ENCODE data around the gene RWDD3.

Gene RWDD3

DNA sequence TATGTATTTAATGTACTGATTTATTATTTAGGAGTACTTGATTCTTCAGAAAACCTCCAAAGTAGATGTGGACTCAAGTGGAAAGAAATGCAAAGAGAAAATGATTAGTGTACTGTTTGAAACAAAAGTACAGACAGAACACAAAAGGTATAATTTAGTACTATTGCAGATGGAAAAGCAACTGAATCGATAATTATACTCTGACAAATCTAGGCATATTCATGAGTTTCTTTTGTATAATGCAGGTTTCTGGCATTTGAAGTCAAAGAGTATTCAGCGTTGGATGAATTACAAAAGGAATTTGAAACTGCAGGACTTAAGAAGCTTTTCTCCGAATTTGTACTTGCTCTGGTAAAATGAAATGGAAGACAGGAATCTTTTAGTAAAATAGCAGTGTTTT is 12.5 kb downstream of the RWDD3 start:
- no peak overlapping the region for H3K4me2 ChIP-seq (ENCODE audit: low read depth, low read length, poor library complexity, severe bottlenecking)
- no peaks in the 10 kb centered on the region for H3K79me2 ChIP-seq (ENCODE audit: insufficient read depth, low read length)
- no peaks in the 10 kb centered on the region for H3F3A ChIP-seq (ENCODE audit: insufficient read depth)
- no peaks in the 10 kb centered on the region for H3K9me2 ChIP-seq (replicated peaks; ENCODE audit: insufficient read depth, low read length)
- no peaks in the 10 kb centered on the region for H3K27me3 ChIP-seq (ENCODE audit: low read length)
- no peak overlapping the region for H3K4me3 ChIP-seq (ENCODE audit: insufficient read depth, low read length, poor library complexity, severe bottlenecking)
- no peaks in the 10 kb centered on the region for H3K9me3 ChIP-seq (ENCODE audit: insufficient read depth, low read length)
- H3K27ac ChIP-seq (ENCODE audit: low read depth, low read length): no peak overlapping the region
- TF ChIP-seq CTCF (IDR thresholded peaks at IDR 0.05; ENCODE audit: insufficient read depth, low read length, poor library complexity, severe bottlenecking) (no peak), EZH2phosphoT487 (conservative IDR thresholded peaks at IDR 0.05; ENCODE audit: low read length) (no peak)
- H3K9ac ChIP-seq (ENCODE audit: low read length): no peak overlapping the region
- no peaks in the 10 kb centered on the region for H4K20me1 ChIP-seq (ENCODE audit: low read depth, low read length)
- no peak overlapping the region for H2AFZ ChIP-seq (ENCODE audit: low read depth, low read length, severe bottlenecking)
- peaks cover 6% of the 10 kb centered on the region; the same call in 1 of the 2 replicates for H3K36me3 ChIP-seq (ENCODE audit: low read length)

DNA sequence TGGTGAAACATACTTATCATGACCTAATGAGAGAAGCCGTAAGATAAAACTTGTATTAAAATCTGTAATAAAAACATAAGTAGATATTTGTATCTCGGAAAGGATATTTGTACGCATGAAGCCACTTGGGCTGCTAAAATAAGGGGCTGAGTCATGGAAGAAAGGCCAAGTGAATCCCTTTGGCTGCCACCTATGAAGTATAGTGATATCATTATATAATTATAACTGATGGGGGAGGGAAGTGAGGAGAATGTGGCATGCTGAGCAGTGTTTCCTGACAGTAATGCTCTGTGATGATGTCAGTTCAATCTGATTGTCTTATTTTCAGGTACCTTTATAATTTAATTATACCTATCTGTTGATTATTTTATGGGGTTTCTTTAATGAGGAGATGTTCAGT is 13.6 kb downstream of the RWDD3 start:
- TF ChIP-seq EZH2phosphoT487 (conservative IDR thresholded peaks at IDR 0.05; ENCODE audit: low read length) (no peak), CTCF (IDR thresholded peaks at IDR 0.05; ENCODE audit: insufficient read depth, low read length, poor library complexity, severe bottlenecking) (no peak)
- Histone ChIP-seq H3K27me3 (ENCODE audit: low read length) (no peaks in the 10 kb centered on the region), H4K20me1 (ENCODE audit: low read depth, low read length) (no peaks in the 10 kb centered on the region), H3K79me2 (ENCODE audit: insufficient read depth, low read length) (no peaks in the 10 kb centered on the region), H3F3A (ENCODE audit: insufficient read depth) (no peaks in the 10 kb centered on the region), H3K27ac (ENCODE audit: low read depth, low read length) (no peak overlapping the region), H3K4me2 (ENCODE audit: low read depth, low read length, poor library complexity, severe bottlenecking) (no peak overlapping the region), H2AFZ (ENCODE audit: low read depth, low read length, severe bottlenecking) (no peak overlapping the region), H3K9ac (ENCODE audit: low read length) (no peak overlapping the region), H3K9me2 (replicated peaks; ENCODE audit: insufficient read depth, low read length) (no peaks in the 10 kb centered on the region), H3K36me3 (ENCODE audit: low read length) (peaks cover 3% of the 10 kb centered on the region; the same call in 1 of the 2 replicates), H3K4me3 (ENCODE audit: insufficient read depth, low read length, poor library complexity, severe bottlenecking) (no peak overlapping the region), H3K9me3 (ENCODE audit: insufficient read depth, low read length) (no peaks in the 10 kb centered on the region)

DNA sequence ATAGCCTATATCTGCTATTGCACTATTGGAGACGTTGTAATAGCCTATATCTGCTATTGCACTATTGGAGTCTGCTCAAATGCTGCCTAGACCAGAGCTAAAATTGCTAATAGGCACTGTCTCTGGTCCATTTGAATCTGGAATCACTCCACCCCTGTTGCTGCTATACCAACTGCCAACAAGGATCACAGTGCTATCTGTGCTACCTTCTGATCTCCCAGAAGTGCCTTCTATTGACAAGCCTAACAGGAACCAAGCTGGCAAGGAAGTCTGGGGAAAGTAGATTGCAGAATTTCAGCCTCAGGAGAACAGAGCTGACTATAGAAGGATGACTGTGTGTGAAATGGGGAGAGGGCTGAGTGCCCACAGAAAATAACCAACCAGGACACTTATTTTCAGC is 15.9 kb downstream of the RWDD3 start:
- Histone ChIP-seq H4K20me1 (ENCODE audit: low read depth, low read length) (no peaks in the 10 kb centered on the region), H3K9ac (ENCODE audit: low read length) (no peak overlapping the region), H3K79me2 (ENCODE audit: insufficient read depth, low read length) (no peaks in the 10 kb centered on the region), H3K27ac (ENCODE audit: low read depth, low read length) (no peak overlapping the region), H3K9me2 (replicated peaks; ENCODE audit: insufficient read depth, low read length) (no peaks in the 10 kb centered on the region), H3K36me3 (ENCODE audit: low read length) (peaks cover 3% of the 10 kb centered on the region; the same call in 1 of the 2 replicates), H3F3A (ENCODE audit: insufficient read depth) (no peaks in the 10 kb centered on the region), H3K27me3 (ENCODE audit: low read length) (no peaks in the 10 kb centered on the region), H3K4me2 (ENCODE audit: low read depth, low read length, poor library complexity, severe bottlenecking) (no peak overlapping the region), H3K4me3 (ENCODE audit: insufficient read depth, low read length, poor library complexity, severe bottlenecking) (no peak overlapping the region), H2AFZ (ENCODE audit: low read depth, low read length, severe bottlenecking) (no peak overlapping the region), H3K9me3 (ENCODE audit: insufficient read depth, low read length) (no peaks in the 10 kb centered on the region)
- TF ChIP-seq EZH2phosphoT487 (conservative IDR thresholded peaks at IDR 0.05; ENCODE audit: low read length) (no peak), CTCF (IDR thresholded peaks at IDR 0.05; ENCODE audit: insufficient read depth, low read length, poor library complexity, severe bottlenecking) (no peak)

Measured in SU-DHL-6 (cell line).